OCI-LY7 (cell line): ENCODE measurements around the gene NTNG2. TPM values are rescaled to one million over a fixed set of nuclear protein-coding genes. Genes with fewer than 3 reads are reported as not detected.

ENCODE experiments used
- BruUV-seq: library from RNA; stranded (reverse); fragments of 400-500 nt; replicated peaks from 2 replicates; lab custom pipeline; 2021; lab: Mats Ljungman, UMichigan
- CTCF ChIA-PET: fragments of 300-600 bp; sonication (Branson Sonifier 250); formaldehyde crosslinking; loops from one replicate; lab custom pipeline; 2022; ENCODE audit warnings: antibody characterized with exemption; ENCODE audit not compliant: unreplicated experiment; lab: Charles Lee
- POLR2A ChIA-PET: fragments of 300-600 bp; sonication (Branson Sonifier 250); formaldehyde crosslinking; loops from one replicate; lab custom pipeline; 2022; ENCODE audit warnings: antibody characterized with exemption; lab: Charles Lee
- DNase-seq: peaks from one replicate; pipeline ENCODE4 v3.0.0-alpha.2; 2015; ENCODE audit warnings: low spot score
- H2AFZ ChIP-seq: fragments of 200-600 bp; sonication (generic), shearing (Covaris generic); 2 replicates; pipeline ENCODE4 v1.6.1; 2014; ENCODE audit warnings: mild to moderate bottlenecking, antibody characterized with exemption, low read length, moderate library complexity
- H3K27ac ChIP-seq: fragments of 200-600 bp; sonication (generic); 2 replicates; pipeline ENCODE4 v1.5.1; 2014; ENCODE audit warnings: mixed run types, low read depth, mild to moderate bottlenecking, moderate library complexity, low read length, inconsistent platforms; ENCODE audit not compliant: poor library complexity, severe bottlenecking
- H3K36me3 ChIP-seq: fragments of 200-600 bp; sonication (generic); 2 replicates; pipeline ENCODE4 v1.6.1; 2014; ENCODE audit warnings: mild to moderate bottlenecking, antibody characterized with exemption, low read length, moderate library complexity, mixed read lengths; ENCODE audit not compliant: insufficient read depth
- H3K4me1 ChIP-seq: fragments of 200-600 bp; sonication (generic); 2 replicates; pipeline ENCODE4 v1.5.1; 2014; ENCODE audit warnings: mild to moderate bottlenecking, low read length; ENCODE audit not compliant: insufficient read depth, poor library complexity, severe bottlenecking
- H3K4me2 ChIP-seq: fragments of 200-600 bp; sonication (generic); 2 replicates; pipeline ENCODE4 v1.6.1; 2014; ENCODE audit warnings: mild to moderate bottlenecking, low read length
- H3K4me3 ChIP-seq: fragments of 200-600 bp; sonication (generic); 2 replicates; pipeline ENCODE4 v1.5.1; 2014; ENCODE audit warnings: mild to moderate bottlenecking, low read depth, low read length; ENCODE audit not compliant: poor library complexity, severe bottlenecking
- H3K79me2 ChIP-seq: fragments of 200-600 bp; sonication (generic); 2 replicates; pipeline ENCODE4 v1.6.1; 2016; ENCODE audit warnings: low read depth, mild to moderate bottlenecking, low read length, moderate library complexity, mixed read lengths; ENCODE audit not compliant: insufficient read depth
- H3K9me2 ChIP-seq: fragments of 200-600 bp; sonication (generic); 2 replicates; pipeline ENCODE4 v1.6.1; 2016; ENCODE audit warnings: mild to moderate bottlenecking, low read length, mixed read lengths; ENCODE audit not compliant: insufficient read depth
- H3K9me3 ChIP-seq: fragments of 200-600 bp; sonication (generic); 2 replicates; pipeline ENCODE4 v1.6.1; 2014; ENCODE audit warnings: mild to moderate bottlenecking, mixed run types, low read length, mixed read lengths
- H4K20me1 ChIP-seq: fragments of 200-600 bp; sonication (generic); 2 replicates; pipeline ENCODE4 v1.6.1; 2014; ENCODE audit warnings: mild to moderate bottlenecking, antibody characterized with exemption, low read length, moderate library complexity, mixed read lengths; ENCODE audit not compliant: insufficient read depth
- CTCF ChIP-seq: fragments of 200-600 bp; sonication (generic); conservative IDR thresholded peaks from 2 replicates; pipeline ENCODE4 v1.5.1; 2014; ENCODE audit warnings: mild to moderate bottlenecking, antibody characterized with exemption, low read length, moderate library complexity, mixed read lengths
- EZH2phosphoT487 ChIP-seq: fragments of 200-600 bp; sonication (generic); IDR thresholded peaks from 2 replicates; pipeline ENCODE4 v1.6.1; 2018; ENCODE audit warnings: low read depth, borderline replicate concordance, mild to moderate bottlenecking, mixed run types, antibody characterized with exemption, low read length, moderate library complexity, mixed read lengths
- intact Hi-C: fragments of 100-400 bp; cut with micrococcal nuclease; formaldehyde crosslinking; loops from one replicate; pipeline ENCODE4 v1.10.0; 2022; ENCODE audit not compliant: unreplicated experiment
- total RNA-seq, 2 experiments: library from RNA; depleted of rRNA in 1 of 2; stranded (reverse); fragments of >200 nt in 1 of 2; shearing (Covaris generic) in 1 of 2; gene quantifications; 2 replicates each; pipeline ENCODE4 v1.2.3, GENCODE V29; 2014 to 2022

Gene NTNG2
- total RNA-seq, 2 experiments from 2014 or later, result 3.2 to 7.5 TPM

GRCh38 chr9:132155568-132155895 lies 6.3 kb upstream of the NTNG2 start:
- no peak for DNase-seq
- peaks cover 19% of the 10 kb centered on the region for H3K4me1 ChIP-seq
- no TSS peak for BruUV-seq
- intact Hi-C loops, result no loop called here
- no peak overlapping the region for H3K4me3 ChIP-seq
- POLR2A ChIA-PET, result no interaction called here
- no peak overlapping the region for H3K4me2 ChIP-seq
- no peak for TF ChIP-seq EZH2phosphoT487
- no peak for TF ChIP-seq CTCF
- H3K36me3 ChIP-seq, result no peaks in the 10 kb centered on the region
- no peak overlapping the region for H3K27ac ChIP-seq
- no peaks in the 10 kb centered on the region for H3K9me3 ChIP-seq
- no peak overlapping the region for H2AFZ ChIP-seq
- CTCF ChIA-PET, result no interaction called here
- no peaks in the 10 kb centered on the region for H3K79me2 ChIP-seq
- H4K20me1 ChIP-seq, result no peaks in the 10 kb centered on the region
- H3K9me2 ChIP-seq, result no peaks in the 10 kb centered on the region

- TF ChIP-seq EZH2phosphoT487 (no peak), CTCF (no peak)
- no peaks in the 10 kb centered on the region for H3K79me2 ChIP-seq
- CTCF ChIA-PET, result no interaction called here
- no peaks in the 10 kb centered on the region for H4K20me1 ChIP-seq
- POLR2A ChIA-PET, result no interaction called here
- no peak overlapping the region for H3K27ac ChIP-seq
- H3K9me3 ChIP-seq, result no peaks in the 10 kb centered on the region
- H3K4me3 ChIP-seq, result no peak overlapping the region
- H3K9me2 ChIP-seq, result no peaks in the 10 kb centered on the region
- DNase-seq, result no peak
- H2AFZ ChIP-seq, result no peak overlapping the region
- no peak overlapping the region for H3K4me2 ChIP-seq
- H3K4me1 ChIP-seq, result peaks cover 26% of the 10 kb centered on the region
- no peaks in the 10 kb centered on the region for H3K36me3 ChIP-seq
- intact Hi-C loops, result no loop called here
- BruUV-seq, result no TSS peak
Observed at GRCh38 chr9:132156262-132156661, 5.6 kb upstream of the NTNG2 start.

GRCh38 chr9:132157347-132158116 lies 4.3 kb upstream of the NTNG2 start:
- H3K4me3 ChIP-seq, result no peak overlapping the region
- H3K9me3 ChIP-seq, result no peaks in the 10 kb centered on the region
- DNase-seq, result no peak
- intact Hi-C loops, result no loop called here
- CTCF ChIA-PET, result no interaction called here
- no peak overlapping the region for H3K4me2 ChIP-seq
- H3K4me1 ChIP-seq, result peaks cover 28% of the 10 kb centered on the region
- no peaks in the 10 kb centered on the region for H3K9me2 ChIP-seq
- no peaks in the 10 kb centered on the region for H4K20me1 ChIP-seq
- no peaks in the 10 kb centered on the region for H3K79me2 ChIP-seq
- no peaks in the 10 kb centered on the region for H3K36me3 ChIP-seq
- no peak overlapping the region for H3K27ac ChIP-seq
- H2AFZ ChIP-seq, result no peak overlapping the region
- TF ChIP-seq CTCF (no peak), EZH2phosphoT487 (no peak)
- POLR2A ChIA-PET, result interaction anchor here (0.6 kb wide), 1 partner anchor 168 kb away, joined by 3 read pairs; no protein-coding TSS in a partner anchor
- BruUV-seq, result no TSS peak
